NOMO-1 treated with DMSO at 0.1 percent for 48 hours (cell line): ENCODE results near the gene SLC8A3.

Experiments used
- DNase-seq: peaks from one replicate; lab custom pipeline; 2025; ENCODE audit not compliant: unreplicated experiment; lab: John Stamatoyannopoulos, UW

Gene SLC8A3

GRCh38 chr14:70002589-70003346 lies 186.0 kb downstream of the SLC8A3 start:
- no peak for DNase-seq

GRCh38 chr14:70000601-70001000 lies 188.2 kb downstream of the SLC8A3 start:
- DNase-seq = no peak

- DNase-seq = no peak
Observed at GRCh38 chr14:69999261-69999674, 189.5 kb downstream of the SLC8A3 start.

- no peak for DNase-seq
Observed at GRCh38 chr14:69997849-69998248, 190.9 kb downstream of the SLC8A3 start.

GRCh38 chr14:69996216-69996615 lies 192.5 kb downstream of the SLC8A3 start:
- DNase-seq = no peak
